Smooth muscle cell (in vitro differentiated cells): ENCODE measurements around the gene OR51A7. TPM values are rescaled to one million over a fixed set of nuclear protein-coding genes. Genes with fewer than 3 reads are reported as not detected.
A peak's percentile ranks its signal among the peaks of the same experiment; 100 is the strongest.

ENCODE experiments used
- DNase-seq: peaks from one replicate; lab custom pipeline; 2025; ENCODE audit not compliant: unreplicated experiment; lab: John Stamatoyannopoulos, UW
- H2AFZ ChIP-seq: fragments of 200-600 bp; sonication (generic); 2 replicates; pipeline ENCODE4 v1.6.0; 2016; ENCODE audit warnings: antibody characterized with exemption, low read depth, mild to moderate bottlenecking
- H3F3A ChIP-seq: fragments of 200-600 bp; sonication (generic); 2 replicates; pipeline ENCODE4 v1.6.0; 2017; ENCODE audit warnings: antibody characterized with exemption, low read depth
- H3K27ac ChIP-seq: fragments of 200-600 bp; sonication (generic); 2 replicates; pipeline ENCODE4 v1.5.1; 2016; ENCODE audit warnings: low read depth, mild to moderate bottlenecking
- H3K27me3 ChIP-seq: fragments of 200-600 bp; sonication (generic); 2 replicates; pipeline ENCODE4 v1.6.1; 2016; ENCODE audit warnings: low read depth, mild to moderate bottlenecking
- H3K36me3 ChIP-seq: fragments of 200-600 bp; sonication (generic); 2 replicates; pipeline ENCODE4 v1.5.1; 2016; ENCODE audit warnings: low read depth
- H3K4me1 ChIP-seq: fragments of 200-600 bp; sonication (generic); 2 replicates; pipeline ENCODE4 v1.5.1; 2016; ENCODE audit warnings: low read depth
- H3K4me2 ChIP-seq: fragments of 200-600 bp; sonication (generic); 2 replicates; pipeline ENCODE4 v1.6.0; 2016; ENCODE audit warnings: mild to moderate bottlenecking
- H3K4me3 ChIP-seq: fragments of 200-600 bp; sonication (generic); 2 replicates; pipeline ENCODE4 v1.5.1; 2016; ENCODE audit warnings: mild to moderate bottlenecking
- H3K79me2 ChIP-seq: fragments of 200-600 bp; sonication (generic); 2 replicates; pipeline ENCODE4 v1.6.0; 2016; ENCODE audit warnings: low read depth, mild to moderate bottlenecking
- H3K9ac ChIP-seq: fragments of 200-600 bp; sonication (generic); 2 replicates; pipeline ENCODE4 v1.6.0; 2016; ENCODE audit warnings: low read depth
- H3K9me3 ChIP-seq: fragments of 200-600 bp; sonication (generic); replicated peaks from 2 replicates; pipeline ENCODE4 v1.5.1; 2016; ENCODE audit warnings: low read depth
- H4K20me1 ChIP-seq: fragments of 200-600 bp; sonication (generic); 2 replicates; pipeline ENCODE4 v1.6.0; 2016; ENCODE audit warnings: low read depth
- CTCF ChIP-seq: fragments of 200-600 bp; sonication (generic); IDR thresholded peaks from 2 replicates; pipeline ENCODE4 v1.5.1; 2017; ENCODE audit warnings: borderline replicate concordance, mild to moderate bottlenecking, antibody characterized with exemption; ENCODE audit not compliant: insufficient read depth, poor library complexity, severe bottlenecking
- WGBS: methylation state at CpG from one replicate; pipeline ENCODE4 v1.1.7; 2016; ENCODE audit warnings: low lambda C conversion rate; 5-methylcytosine and 5-hydroxymethylcytosine counted together
- polyA plus RNA-seq: library from polyadenylated mRNA; unstranded; fragments of >200 nt; fragmentation: Nextera tagmentation; extraction: Ambion mirVana; gene quantifications from 2 replicates; pipeline ENCODE4 v1.2.1, GENCODE V29; 2016
- total RNA-seq: library from RNA; depleted of rRNA; stranded (reverse); fragments of >200 nt; gene quantifications from 2 replicates; pipeline ENCODE4 v1.2.3, GENCODE V29; 2014

OR51A7 gene
- total and polyA plus RNA-seq, 2 experiments from 2014 or later = not detected

DNA sequence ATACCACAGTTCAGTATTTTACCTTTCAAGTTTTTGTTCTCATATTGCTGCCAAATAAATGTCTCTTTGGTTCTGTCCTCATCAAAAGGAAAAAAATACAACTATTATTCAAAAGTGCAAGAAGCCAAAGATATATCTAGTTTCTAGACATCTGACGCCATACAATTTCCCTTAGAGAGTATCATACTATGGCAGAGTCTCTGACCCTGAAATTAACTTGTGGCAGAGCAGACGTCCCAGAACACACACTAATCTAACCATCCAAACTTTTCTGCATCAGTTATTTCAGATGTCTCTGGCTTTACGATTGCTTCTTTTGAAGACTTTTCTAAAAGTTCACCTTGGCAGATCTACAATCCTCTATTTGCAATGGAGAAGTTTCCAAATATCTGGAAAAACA is 19.2 kb upstream of the OR51A7 start:
- no peak for DNase-seq

DNA sequence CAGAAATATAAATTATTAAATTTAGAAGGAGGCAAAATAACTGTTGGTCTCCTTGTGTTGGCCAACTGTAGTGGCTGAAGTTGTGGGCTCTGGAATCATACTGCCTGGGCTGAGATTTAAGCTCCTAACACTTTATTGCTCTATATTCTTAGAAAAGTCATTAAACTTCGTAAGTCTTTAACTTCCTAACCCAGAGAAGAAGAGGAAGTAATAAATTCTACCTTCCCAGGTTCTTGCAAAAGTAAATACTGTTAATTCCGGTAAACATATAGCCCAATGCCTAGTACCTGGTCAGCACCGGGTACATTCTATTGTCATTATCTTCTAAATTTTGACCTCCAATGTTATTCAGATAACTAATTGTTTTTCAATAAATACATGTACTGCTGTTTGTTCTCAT is 17.4 kb upstream of the OR51A7 start:
- Histone ChIP-seq H3K9ac (no peak overlapping the region), H3K27me3 (no peaks in the 10 kb centered on the region), H2AFZ (no peak overlapping the region), H3K9me3 (no peaks in the 10 kb centered on the region), H3K4me2 (no peak overlapping the region), H3K4me3 (no peak overlapping the region), H3K79me2 (no peaks in the 10 kb centered on the region), H4K20me1 (no peaks in the 10 kb centered on the region), H3F3A (no peaks in the 10 kb centered on the region), H3K4me1 (no peaks in the 10 kb centered on the region), H3K36me3 (no peaks in the 10 kb centered on the region), H3K27ac (no peak overlapping the region)
- DNase-seq = no peak
- 73% methylated on average over 3 of the region's 3 CpGs for WGBS
- TF ChIP-seq CTCF = no peak

More for the DNA sequence above, 19.2 kb upstream of the OR51A7 start:
- no peak for TF ChIP-seq CTCF
- H3K9me3 ChIP-seq = no peaks in the 10 kb centered on the region
- no peaks in the 10 kb centered on the region for H4K20me1 ChIP-seq
- H3K4me3 ChIP-seq = no peak overlapping the region
- no peaks in the 10 kb centered on the region for H3K4me1 ChIP-seq
- no peaks in the 10 kb centered on the region for H3K27me3 ChIP-seq
- no peaks in the 10 kb centered on the region for H3K36me3 ChIP-seq
- H3K27ac ChIP-seq = no peak overlapping the region
- H3F3A ChIP-seq = no peaks in the 10 kb centered on the region
- no peak overlapping the region for H3K9ac ChIP-seq
- no peaks in the 10 kb centered on the region for H3K79me2 ChIP-seq
- no peak overlapping the region for H2AFZ ChIP-seq
- 89% methylated on average over 3 of the region's 3 CpGs for WGBS
- no peak overlapping the region for H3K4me2 ChIP-seq

DNA sequence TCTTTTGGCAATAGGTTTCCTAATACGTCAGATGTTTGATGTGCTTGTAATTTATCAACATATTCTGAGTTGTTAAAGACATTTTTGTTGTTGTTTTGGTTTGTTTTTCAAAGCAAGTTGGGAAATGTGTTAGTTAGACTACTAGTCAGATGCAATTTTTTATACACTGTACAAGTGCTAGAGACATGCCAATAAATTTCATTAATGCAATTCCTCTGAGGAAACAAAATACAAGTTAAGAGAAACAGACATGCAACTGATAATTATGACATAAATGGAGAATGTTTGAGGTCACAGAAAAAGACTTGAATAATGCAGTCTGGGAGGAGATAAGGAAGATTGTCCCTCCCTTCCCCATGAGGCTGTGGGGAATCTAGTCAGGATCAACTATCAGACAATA is 16.0 kb upstream of the OR51A7 start:
- no peak for DNase-seq
- Histone ChIP-seq H3K27ac (no peak overlapping the region), H3K36me3 (no peaks in the 10 kb centered on the region), H3K27me3 (no peaks in the 10 kb centered on the region), H4K20me1 (no peaks in the 10 kb centered on the region), H3K79me2 (no peaks in the 10 kb centered on the region), H3K9ac (no peak overlapping the region), H3K4me3 (no peak overlapping the region), H2AFZ (peak overlapping the region; percentile 8), H3K9me3 (no peaks in the 10 kb centered on the region), H3K4me2 (no peak overlapping the region), H3K4me1 (no peaks in the 10 kb centered on the region), H3F3A (no peaks in the 10 kb centered on the region)
- no peak for TF ChIP-seq CTCF
- 0% methylated on average over 1 of the region's 1 CpG for WGBS

- no peak overlapping the region for H3K4me2 ChIP-seq
- no peak for DNase-seq
- no peaks in the 10 kb centered on the region for H3K4me1 ChIP-seq
- TF ChIP-seq CTCF = no peak
- H2AFZ ChIP-seq = no peak overlapping the region
- H3F3A ChIP-seq = no peaks in the 10 kb centered on the region
- H3K9ac ChIP-seq = no peak overlapping the region
- H3K9me3 ChIP-seq = no peaks in the 10 kb centered on the region
- H3K27me3 ChIP-seq = no peaks in the 10 kb centered on the region
- H3K36me3 ChIP-seq = no peaks in the 10 kb centered on the region
- no peak overlapping the region for H3K4me3 ChIP-seq
- WGBS = 96% methylated on average over 2 of the region's 2 CpGs
- no peaks in the 10 kb centered on the region for H4K20me1 ChIP-seq
- no peaks in the 10 kb centered on the region for H3K79me2 ChIP-seq
- no peak overlapping the region for H3K27ac ChIP-seq
These were observed 13.3 kb upstream of the OR51A7 start for GRCh38 chr11:4890279-4890678.
